Activated naive CD4-positive, alpha-beta T cell treated with anti-CD3 and anti-CD28 coated beads, Interleukin-2, amount 50 U/mL, for 24 hours (primary cell): Measurements from ENCODE around the gene SF3B3.

Source experiments
- H3K27ac Mint-ChIP-seq: one replicate; pipeline ENCODE4 v1.8.0; 2021; ENCODE audit warnings: mild to moderate bottlenecking, mixed read lengths
- H3K27me3 Mint-ChIP-seq: one replicate; pipeline ENCODE4 v1.8.0; 2021; ENCODE audit warnings: mixed read lengths
- H3K36me3 Mint-ChIP-seq: one replicate; pipeline ENCODE4 v1.8.0; 2021; ENCODE audit warnings: mixed read lengths
- H3K4me1 Mint-ChIP-seq: one replicate; pipeline ENCODE4 v1.8.0; 2021; ENCODE audit warnings: mixed read lengths
- H3K4me3 Mint-ChIP-seq: one replicate; pipeline ENCODE4 v1.8.0; 2021; ENCODE audit warnings: mild to moderate bottlenecking, mixed read lengths
- H3K9me3 Mint-ChIP-seq: one replicate; pipeline ENCODE4 v1.8.0; 2021; ENCODE audit warnings: mixed read lengths

SF3B3 gene

DNA sequence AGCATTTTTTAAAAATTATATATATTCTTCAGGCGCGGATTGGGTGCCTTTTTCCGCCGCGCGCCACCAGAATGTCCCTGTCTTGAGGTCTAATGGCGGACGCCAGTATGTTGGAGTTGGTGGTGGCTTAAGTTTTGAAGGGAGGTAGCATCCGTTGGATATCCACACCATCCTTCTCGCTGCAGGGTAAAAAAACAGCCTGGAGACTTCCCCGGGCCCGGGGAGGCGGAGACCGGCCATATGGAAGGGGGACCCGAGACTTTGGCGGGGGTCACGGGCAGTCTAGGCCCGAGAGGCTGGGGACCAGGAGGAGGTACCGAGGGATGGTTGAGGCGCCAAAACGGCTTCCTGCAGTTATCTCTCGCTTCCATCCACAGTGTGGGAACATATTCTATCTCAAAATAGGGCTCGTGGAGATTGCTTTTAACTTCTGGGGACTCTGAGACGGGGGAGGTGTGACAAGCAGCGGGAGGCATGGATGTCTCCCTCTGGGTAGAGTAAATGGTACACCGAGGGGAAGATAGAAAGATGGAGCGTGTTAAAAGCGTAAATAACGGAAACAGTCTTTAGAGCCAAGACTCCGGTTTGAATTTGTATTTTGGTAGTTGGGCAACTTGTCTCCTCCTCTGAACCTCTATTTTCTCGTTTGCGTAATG, at the start of gene SF3B3:
SF3B3 (plus strand) TSS at position 74 of the 656 bp plus-strand sequence. CDS start 2,841 bp downstream, outside the sequence.
- H3K36me3 Mint-ChIP-seq = peaks cover 24% of the 10 kb centered on the region
- peak within 1 kb of the TSS; percentile 100 for H3K27ac Mint-ChIP-seq
- H3K27me3 Mint-ChIP-seq = no peaks in the 10 kb centered on the region
- H3K4me3 Mint-ChIP-seq = peak within 1 kb of the TSS; percentile 100
- no peaks in the 10 kb centered on the region for H3K9me3 Mint-ChIP-seq
- peaks cover 57% of the 10 kb centered on the region for H3K4me1 Mint-ChIP-seq

DNA sequence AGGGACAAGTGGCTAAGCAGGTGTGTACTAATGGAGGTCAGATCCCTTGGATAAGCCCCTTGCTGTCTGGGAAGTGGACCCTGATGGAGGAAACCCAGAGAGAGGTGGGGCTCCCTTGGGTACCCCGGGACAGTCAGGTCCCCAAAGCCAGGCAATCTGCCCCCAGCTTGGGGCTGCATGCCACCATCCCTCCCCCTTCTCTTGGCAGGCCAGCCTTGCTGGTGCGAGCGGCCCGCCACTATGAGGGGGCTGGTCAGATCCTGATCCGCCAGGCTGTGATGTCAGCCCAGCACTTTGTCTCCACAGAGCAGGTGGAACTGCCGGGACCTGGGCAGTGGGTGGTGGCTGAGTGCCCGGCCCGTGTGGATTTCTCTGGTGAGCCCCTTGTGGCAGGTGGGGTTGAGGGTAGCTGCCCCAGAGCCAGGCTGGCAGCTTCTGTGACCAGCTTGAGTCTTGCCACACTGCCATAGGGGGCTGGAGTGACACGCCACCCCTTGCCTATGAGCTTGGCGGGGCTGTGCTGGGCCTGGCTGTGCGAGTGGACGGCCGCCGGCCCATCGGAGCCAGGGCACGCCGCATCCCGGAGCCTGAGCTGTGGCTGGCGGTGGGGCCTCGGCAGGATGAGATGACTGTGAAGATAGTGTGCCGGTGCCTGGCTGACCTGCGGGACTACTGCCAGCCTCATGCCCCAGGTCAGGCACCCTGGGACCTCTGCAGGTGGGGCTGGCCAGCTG, 49.1 kb upstream of the SF3B3 start:
- Mint-ChIP-seq H3K36me3 (peaks cover 2% of the 10 kb centered on the region), H3K27ac (no peak overlapping the region), H3K4me3 (no peak overlapping the region), H3K9me3 (no peaks in the 10 kb centered on the region), H3K27me3 (no peaks in the 10 kb centered on the region), H3K4me1 (peaks cover 5% of the 10 kb centered on the region)

DNA sequence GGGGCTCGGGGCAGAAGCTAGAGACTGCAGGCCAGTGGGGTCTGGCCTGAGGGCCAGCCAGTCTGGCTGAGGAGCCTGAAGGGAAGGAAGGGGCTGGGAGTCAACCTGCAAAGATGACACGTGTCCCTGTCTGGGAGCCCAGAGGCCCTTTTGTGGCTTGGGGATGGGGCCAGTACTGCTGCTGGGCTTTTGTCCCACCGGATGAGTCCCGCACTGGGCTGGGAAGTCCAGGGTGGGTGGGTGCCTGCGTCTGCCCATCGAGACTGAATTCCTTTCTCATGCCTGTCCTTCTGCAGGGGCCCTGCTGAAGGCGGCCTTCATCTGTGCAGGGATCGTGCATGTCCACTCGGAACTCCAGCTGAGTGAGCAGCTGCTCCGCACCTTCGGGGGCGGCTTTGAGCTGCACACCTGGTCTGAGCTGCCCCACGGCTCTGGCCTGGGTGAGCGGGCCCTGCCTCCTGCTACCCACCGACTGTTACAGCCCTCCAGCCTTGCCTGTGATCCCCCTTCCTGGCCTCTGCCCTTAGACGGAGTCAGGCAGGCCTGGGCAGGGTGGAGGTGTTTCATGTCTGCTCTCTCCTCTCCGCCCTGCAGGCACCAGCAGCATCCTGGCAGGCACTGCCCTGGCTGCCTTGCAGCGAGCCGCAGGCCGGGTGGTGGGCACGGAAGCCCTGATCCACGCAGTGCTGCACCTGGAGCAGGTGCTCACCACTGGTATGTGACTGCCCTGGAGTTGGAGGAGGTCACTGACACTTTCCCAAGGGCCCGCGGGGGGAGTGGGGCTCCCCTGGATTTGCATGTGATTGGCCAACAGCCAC, 48.4 kb upstream of the SF3B3 start:
- H3K9me3 Mint-ChIP-seq = no peaks in the 10 kb centered on the region
- H3K4me3 Mint-ChIP-seq = no peak overlapping the region
- peaks cover 2% of the 10 kb centered on the region for H3K36me3 Mint-ChIP-seq
- H3K27me3 Mint-ChIP-seq = no peaks in the 10 kb centered on the region
- peaks cover 5% of the 10 kb centered on the region for H3K4me1 Mint-ChIP-seq
- no peak overlapping the region for H3K27ac Mint-ChIP-seq

DNA sequence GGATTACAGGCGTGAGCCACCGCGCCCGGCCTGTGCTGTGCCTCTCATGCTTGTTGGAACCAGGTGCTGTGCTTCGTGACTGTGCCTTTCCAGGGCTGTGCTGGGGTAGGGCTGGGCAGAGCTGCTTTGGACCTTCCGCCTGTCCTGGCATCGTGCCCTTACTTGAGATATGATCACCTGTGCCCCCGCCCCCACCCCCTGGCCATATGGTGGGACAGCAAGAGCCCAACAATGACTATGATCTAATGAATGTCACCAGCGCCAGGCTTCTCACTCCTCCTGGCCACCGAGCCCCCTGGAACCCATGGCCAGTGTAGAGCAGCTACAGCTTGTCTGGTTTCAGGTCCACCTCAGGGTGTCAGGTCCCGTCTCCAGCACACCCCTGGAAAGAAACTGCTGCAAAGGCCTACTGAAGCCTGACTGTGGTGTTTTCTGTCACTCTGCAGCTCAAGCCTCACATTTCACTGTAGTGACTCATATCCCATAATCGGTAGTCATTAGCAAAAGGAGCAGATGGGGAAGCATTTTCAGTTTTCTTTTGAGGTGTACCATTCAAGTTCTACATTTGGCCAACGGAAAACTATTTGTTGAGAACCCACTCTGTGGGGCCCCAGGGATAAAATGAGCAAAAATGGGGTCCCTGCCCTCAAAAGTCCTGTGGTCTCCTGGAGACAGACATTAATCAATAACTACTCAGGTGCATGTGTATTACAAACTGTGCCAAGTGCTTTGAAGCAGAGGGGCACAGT, 47.2 kb upstream of the SF3B3 start:
- Mint-ChIP-seq H3K4me3 (no peak overlapping the region), H3K27me3 (no peaks in the 10 kb centered on the region), H3K36me3 (peaks cover 2% of the 10 kb centered on the region), H3K4me1 (peaks cover 5% of the 10 kb centered on the region), H3K27ac (peak overlapping the region; percentile 88), H3K9me3 (no peaks in the 10 kb centered on the region)

DNA sequence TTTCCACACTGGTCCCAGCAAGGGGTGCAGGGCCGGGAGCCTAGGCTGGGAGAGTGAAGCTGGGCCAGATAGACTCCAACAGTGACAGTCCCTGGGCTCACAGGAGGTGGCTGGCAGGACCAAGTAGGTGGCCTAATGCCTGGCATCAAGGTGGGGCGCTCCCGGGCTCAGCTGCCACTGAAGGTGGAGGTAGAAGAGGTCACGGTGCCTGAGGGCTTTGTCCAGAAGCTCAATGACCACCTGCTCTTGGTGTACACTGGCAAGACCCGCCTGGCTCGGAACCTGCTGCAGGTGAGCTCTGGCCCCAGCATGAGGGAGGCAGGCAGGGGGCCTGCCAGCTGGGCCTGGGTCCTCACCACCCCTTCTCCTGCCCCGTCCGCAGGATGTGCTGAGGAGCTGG, 45.4 kb upstream of the SF3B3 start:
- peaks cover 5% of the 10 kb centered on the region for H3K4me1 Mint-ChIP-seq
- no peaks in the 10 kb centered on the region for H3K27me3 Mint-ChIP-seq
- no peak overlapping the region for H3K4me3 Mint-ChIP-seq
- H3K36me3 Mint-ChIP-seq = peaks cover 2% of the 10 kb centered on the region
- no peak overlapping the region for H3K27ac Mint-ChIP-seq
- no peaks in the 10 kb centered on the region for H3K9me3 Mint-ChIP-seq

DNA sequence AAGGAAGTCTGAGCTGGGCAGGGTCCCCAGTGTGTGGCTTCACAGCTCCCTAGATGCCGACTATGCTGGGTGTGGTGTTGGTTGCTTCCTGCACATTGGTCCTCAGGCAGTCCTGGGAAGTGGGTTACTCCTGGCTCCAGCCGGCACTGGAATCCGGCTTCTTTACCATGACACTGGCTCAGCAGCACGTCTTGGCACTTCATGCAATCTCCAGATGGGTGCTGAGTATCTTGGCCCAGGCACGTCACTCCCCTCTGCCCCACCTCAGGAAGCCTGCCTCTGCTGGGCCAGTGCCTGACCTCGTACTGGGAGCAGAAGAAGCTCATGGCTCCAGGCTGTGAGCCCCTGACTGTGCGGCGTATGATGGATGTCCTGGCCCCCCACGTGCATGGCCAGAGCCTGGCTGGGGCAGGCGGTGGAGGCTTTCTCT, 44.7 kb upstream of the SF3B3 start:
- Mint-ChIP-seq H3K27ac (no peak overlapping the region), H3K9me3 (no peaks in the 10 kb centered on the region), H3K4me1 (peaks cover 5% of the 10 kb centered on the region), H3K27me3 (no peaks in the 10 kb centered on the region), H3K36me3 (no peaks in the 10 kb centered on the region), H3K4me3 (no peak overlapping the region)

GRCh38 chr16:70480127-70481105, 43.2 kb upstream of the SF3B3 start:
- no peaks in the 10 kb centered on the region for H3K9me3 Mint-ChIP-seq
- peaks cover 5% of the 10 kb centered on the region for H3K4me1 Mint-ChIP-seq
- no peak overlapping the region for H3K27ac Mint-ChIP-seq
- no peaks in the 10 kb centered on the region for H3K27me3 Mint-ChIP-seq
- no peak overlapping the region for H3K4me3 Mint-ChIP-seq
- H3K36me3 Mint-ChIP-seq = no peaks in the 10 kb centered on the region

- no peak overlapping the region for H3K4me3 Mint-ChIP-seq
- no peaks in the 10 kb centered on the region for H3K27me3 Mint-ChIP-seq
- no peaks in the 10 kb centered on the region for H3K36me3 Mint-ChIP-seq
- H3K27ac Mint-ChIP-seq = no peak overlapping the region
- no peaks in the 10 kb centered on the region for H3K4me1 Mint-ChIP-seq
- H3K9me3 Mint-ChIP-seq = no peaks in the 10 kb centered on the region
These were observed 41.6 kb upstream of the SF3B3 start for GRCh38 chr16:70481929-70482536.

GRCh38 chr16:70482624-70483023, 41.0 kb upstream of the SF3B3 start:
- Mint-ChIP-seq H3K9me3 (no peaks in the 10 kb centered on the region), H3K36me3 (no peaks in the 10 kb centered on the region), H3K27me3 (no peaks in the 10 kb centered on the region), H3K4me3 (no peak overlapping the region), H3K27ac (no peak overlapping the region), H3K4me1 (no peaks in the 10 kb centered on the region)

- Mint-ChIP-seq H3K27me3 (no peaks in the 10 kb centered on the region), H3K4me1 (no peaks in the 10 kb centered on the region), H3K27ac (no peak overlapping the region), H3K36me3 (no peaks in the 10 kb centered on the region), H3K9me3 (no peaks in the 10 kb centered on the region), H3K4me3 (no peak overlapping the region)
These were observed 40.2 kb upstream of the SF3B3 start for GRCh38 chr16:70483426-70483825.

DNA sequence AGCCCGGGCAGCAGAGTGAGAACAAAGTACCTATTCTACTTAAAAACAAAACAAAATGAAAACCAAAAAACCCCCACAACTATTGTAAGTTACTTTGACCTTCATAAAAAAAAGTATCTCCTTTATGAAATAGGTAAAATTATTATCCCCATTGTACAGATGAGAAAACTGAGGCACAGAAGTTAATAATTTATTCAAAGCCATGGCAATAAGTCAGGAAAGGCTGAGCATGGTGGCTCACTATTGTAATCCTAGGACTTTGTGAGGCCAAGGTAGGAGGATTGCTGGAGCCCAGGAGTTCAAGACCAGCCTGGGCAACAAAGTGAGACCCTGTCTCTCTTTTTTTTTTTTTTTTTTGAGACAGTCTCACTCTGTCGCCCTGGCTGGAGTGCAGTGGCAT, 38.7 kb upstream of the SF3B3 start:
- Mint-ChIP-seq H3K9me3 (no peaks in the 10 kb centered on the region), H3K27me3 (no peaks in the 10 kb centered on the region), H3K4me3 (no peak overlapping the region), H3K36me3 (no peaks in the 10 kb centered on the region), H3K4me1 (no peaks in the 10 kb centered on the region), H3K27ac (no peak overlapping the region)

GRCh38 chr16:70490261-70490660, 33.4 kb upstream of the SF3B3 start:
- no peaks in the 10 kb centered on the region for H3K4me1 Mint-ChIP-seq
- H3K27ac Mint-ChIP-seq = no peak overlapping the region
- H3K4me3 Mint-ChIP-seq = no peak overlapping the region
- no peaks in the 10 kb centered on the region for H3K27me3 Mint-ChIP-seq
- no peaks in the 10 kb centered on the region for H3K9me3 Mint-ChIP-seq
- peaks cover 8% of the 10 kb centered on the region for H3K36me3 Mint-ChIP-seq

DNA sequence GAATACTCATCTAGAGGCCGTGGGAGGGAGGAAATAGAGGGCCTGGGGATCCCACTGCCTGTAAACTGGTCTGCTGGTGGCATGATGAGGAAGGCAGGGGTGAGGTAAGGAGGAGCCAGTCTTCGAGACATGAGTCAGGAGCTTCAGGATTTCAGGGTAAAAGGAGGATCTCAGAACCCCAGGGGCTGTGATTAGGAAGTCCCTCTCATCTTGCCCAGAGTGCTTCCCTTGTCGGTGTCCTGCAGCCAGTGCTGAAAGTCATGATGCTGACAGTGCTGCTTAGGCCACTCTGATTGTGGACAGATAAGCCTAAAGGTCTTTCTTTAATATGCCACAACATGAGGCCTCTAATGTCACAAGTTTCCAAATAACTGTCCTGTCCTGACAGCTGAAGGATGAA, 29.8 kb upstream of the SF3B3 start:
- Mint-ChIP-seq H3K27ac (no peak overlapping the region), H3K36me3 (peaks cover 8% of the 10 kb centered on the region)

GRCh38 chr16:70494202-70494770, 29.3 kb upstream of the SF3B3 start:
- Mint-ChIP-seq H3K27ac (no peak overlapping the region), H3K4me3 (no peak overlapping the region), H3K9me3 (no peaks in the 10 kb centered on the region), H3K36me3 (peaks cover 8% of the 10 kb centered on the region), H3K4me1 (no peaks in the 10 kb centered on the region), H3K27me3 (no peaks in the 10 kb centered on the region)

More for the DNA sequence above, 29.8 kb upstream of the SF3B3 start:
- Mint-ChIP-seq H3K4me3 (no peak overlapping the region), H3K9me3 (no peaks in the 10 kb centered on the region), H3K4me1 (no peaks in the 10 kb centered on the region), H3K27me3 (no peaks in the 10 kb centered on the region)
